GM12872 (cell line): ENCODE measurements around the gene RNF180.

Experiments used
- CTCF ChIP-seq: IDR thresholded peaks from 3 replicates; pipeline ENCODE4 v1.5.1; 2011; ENCODE audit warnings: low read depth, mild to moderate bottlenecking, low read length, moderate library complexity; ENCODE audit not compliant: insufficient read depth

Gene RNF180

GRCh38 chr5:64181440-64181839 is 15.8 kb downstream of the RNF180 start:
- no peak for TF ChIP-seq CTCF

- no peak for TF ChIP-seq CTCF
Measured at GRCh38 chr5:64183956-64184355, 18.3 kb downstream of the RNF180 start.

- TF ChIP-seq CTCF, result no peak
Measured at GRCh38 chr5:64184832-64185231, 19.2 kb downstream of the RNF180 start.

- no peak for TF ChIP-seq CTCF
Measured at GRCh38 chr5:64188776-64189175, 23.1 kb downstream of the RNF180 start.

- no peak for TF ChIP-seq CTCF
Measured at GRCh38 chr5:64190562-64191306, 25.1 kb downstream of the RNF180 start.

- TF ChIP-seq CTCF, result no peak
Measured at GRCh38 chr5:64195981-64196380, 30.3 kb downstream of the RNF180 start.

GRCh38 chr5:64199425-64199824 is 33.8 kb downstream of the RNF180 start:
- TF ChIP-seq CTCF, result no peak

- TF ChIP-seq CTCF, result no peak
Measured at GRCh38 chr5:64201996-64202395, 36.4 kb downstream of the RNF180 start.
